HepG2 (cell line): ENCODE results near the gene VPS52. TPM values are rescaled to one million over a fixed set of nuclear protein-coding genes. Genes with fewer than 3 reads are reported as not detected.

Experiments used
- ATAC-seq: fragments of 200-7000 bp; cut with Tn5 transposase; 3 replicates; pipeline ENCODE4 v1.9.1; 2020; ENCODE audit warnings: mild to moderate bottlenecking, moderate library complexity
- BruUV-seq: library from RNA; stranded (reverse); fragments of 400-500 nt; replicated peaks from 2 replicates; lab custom pipeline; 2021; lab: Mats Ljungman, UMichigan
- CTCF ChIA-PET: fragments of 300-600 bp; formaldehyde crosslinking; extraction: SDS; loops from one replicate; lab custom pipeline; 2021; ENCODE audit warnings: low total read pairs, inconsistent platforms, low intra/inter-chr PET ratio; lab: Yijun Ruan, JAX
- POLR2A ChIA-PET: fragments of 350-600 bp; sonication (Branson Sonifier 250); formaldehyde crosslinking; loops from one replicate; lab custom pipeline; 2020; ENCODE audit warnings: antibody characterized with exemption, inconsistent platforms; lab: Yijun Ruan, JAX
- DNase-seq: peaks from one replicate; pipeline ENCODE4 v3.0.0-alpha.2; 2015; ENCODE audit warnings: low spot score
- FAIRE-seq: peaks from 3 replicates; lab custom pipeline; 2011; peaks lifted over from hg19 to GRCh38; lab: Jason Lieb, UNC
- H2AFZ ChIP-seq: one replicate; pipeline ENCODE4 v1.6.1; 2011; ENCODE audit warnings: low read length, inconsistent platforms
- H3K27ac ChIP-seq: fragments of 300-600 bp; 3 replicates; pipeline ENCODE4 v1.8.0; 2011; ENCODE audit warnings: mixed run types, mild to moderate bottlenecking, mixed read lengths, low read length, inconsistent platforms; ENCODE audit not compliant: insufficient read depth; ENCODE audit errors: extremely low read length
- H3K27me3 ChIP-seq, 2 experiments: fragments of 200-600 bp in 1 of 2; 2 replicates in 1 of 2; 3 replicates in 1 of 2; pipeline versions ENCODE4 v1.6.0 to v1.8.0; 2011; ENCODE audit warnings: low read length in 2 of 2, mild to moderate bottlenecking in 2 of 2, moderate library complexity in 2 of 2, inconsistent platforms in 1 of 2; ENCODE audit not compliant: insufficient read depth in 2 of 2, control insufficient read depth in 1 of 2
- H3K36me3 ChIP-seq, 2 experiments: fragments of 200-600 bp in 1 of 2; replicated peaks in 1 of 2; 2 replicates in 1 of 2; 3 replicates in 1 of 2; pipeline versions ENCODE4 v1.5.1 to v1.8.0; 2011; ENCODE audit warnings: low read length in 2 of 2, inconsistent platforms in 1 of 2; ENCODE audit not compliant: insufficient read depth in 2 of 2, control insufficient read depth in 1 of 2
- H3K4me1 ChIP-seq: 2 replicates; pipeline ENCODE4 v1.5.1; 2012; ENCODE audit warnings: low read length, inconsistent platforms; ENCODE audit not compliant: insufficient read depth
- H3K4me2 ChIP-seq: 2 replicates; pipeline ENCODE4 v1.6.0; 2011; ENCODE audit warnings: low read depth, low read length, inconsistent platforms
- H3K4me3 ChIP-seq, 3 experiments: fragments of 200-600 bp in 1 of 3; sonication (generic), shearing (Covaris generic) in 1 of 3; replicated peaks in 1 of 3; 2 replicates each; pipeline ENCODE4 v1.5.1; 2011 to 2016; ENCODE audit warnings: low read length in 3 of 3, inconsistent platforms in 2 of 3, low read depth in 2 of 3, mild to moderate bottlenecking in 2 of 3, control low read depth in 1 of 3, mixed read lengths in 1 of 3; ENCODE audit not compliant: insufficient read depth in 1 of 3
- H3K79me2 ChIP-seq: one replicate; pipeline ENCODE4 v1.6.1; 2011; ENCODE audit warnings: low read length, inconsistent platforms; ENCODE audit not compliant: insufficient read depth
- H3K9ac ChIP-seq: 2 replicates; pipeline ENCODE4 v1.6.0; 2011; ENCODE audit warnings: mild to moderate bottlenecking, low read depth, low read length, inconsistent platforms; ENCODE audit not compliant: insufficient read depth
- H3K9me3 ChIP-seq: 2 replicates; pipeline ENCODE4 v1.5.1; 2012; ENCODE audit warnings: mild to moderate bottlenecking, low read length
- H4K20me1 ChIP-seq: 2 replicates; pipeline ENCODE4 v1.6.0; 2011; ENCODE audit warnings: inconsistent platforms, mild to moderate bottlenecking, low read length, moderate library complexity; ENCODE audit not compliant: insufficient read depth
- DMAP1 ChIP-seq: IDR thresholded peaks from 2 replicates; pipeline ENCODE4 v1.6.1; 2016
- HNRNPL ChIP-seq: fragments of 200-400 bp; formaldehyde crosslinking; IDR thresholded peaks from 2 replicates; pipeline ENCODE4 v1.6.1; 2017; ENCODE audit warnings: mild to moderate bottlenecking, low read depth, low read length
- LCORL ChIP-seq, 2 experiments: fragments of 450-650 bp in 1 of 2; sonication (generic) in 1 of 2; formaldehyde crosslinking in 1 of 2; IDR thresholded peaks; 2 replicates each; pipeline versions ENCODE4 v1.5.0 to v1.6.1; 2017 to 2020; ENCODE audit warnings: antibody characterized with exemption in 1 of 2, missing genetic modification reagents in 1 of 2
- MBD4 ChIP-seq: IDR thresholded peaks from 2 replicates; pipeline ENCODE4 v1.6.1; 2012; ENCODE audit warnings: low read length, inconsistent platforms, borderline replicate concordance
- MEF2D ChIP-seq: sonication (generic); formaldehyde crosslinking; IDR thresholded peaks from 2 replicates; pipeline ENCODE4 v1.5.1; 2020; ENCODE audit warnings: mild to moderate bottlenecking, missing genetic modification reagents
- MLLT10 ChIP-seq: sonication (generic); formaldehyde crosslinking; IDR thresholded peaks from 2 replicates; pipeline ENCODE4 v1.4.0; 2020; ENCODE audit warnings: missing genetic modification reagents
- POLR2A ChIP-seq, 2 experiments: IDR thresholded peaks; 2 replicates each; pipeline ENCODE4 v1.6.1; 2011; ENCODE audit warnings: low read depth in 2 of 2, low read length in 2 of 2, mild to moderate bottlenecking in 1 of 2, moderate library complexity in 1 of 2; ENCODE audit not compliant: insufficient read depth in 1 of 2
- TEAD3 ChIP-seq: optimal IDR thresholded peaks from 2 replicates; pipeline ENCODE3; 2016; ENCODE audit warnings: borderline replicate concordance
- ZFY ChIP-seq: sonication (generic); formaldehyde crosslinking; IDR thresholded peaks from 2 replicates; pipeline ENCODE4 v1.4.0; 2020; ENCODE audit warnings: missing genetic modification reagents
- ZNF350 ChIP-seq: sonication (generic); formaldehyde crosslinking; IDR thresholded peaks from 2 replicates; pipeline ENCODE4 v1.4.0; 2020; ENCODE audit warnings: mild to moderate bottlenecking, low read depth, missing genetic modification reagents, borderline replicate concordance
- ZNF770 ChIP-seq: sonication (generic); formaldehyde crosslinking; IDR thresholded peaks from 2 replicates; pipeline ENCODE4 v1.5.0; 2020; ENCODE audit warnings: mild to moderate bottlenecking, missing genetic modification reagents
- ZNF780A ChIP-seq: sonication (generic); formaldehyde crosslinking; IDR thresholded peaks from 2 replicates; pipeline ENCODE4 v1.8.0; 2022; ENCODE audit warnings: mild to moderate bottlenecking, missing genetic modification reagents, moderate library complexity
- WGBS: methylation state at CpG from one replicate; pipeline ENCODE4 v1.1.6; 2017; ENCODE audit warnings: low lambda C conversion rate; 5-methylcytosine and 5-hydroxymethylcytosine counted together
- in situ Hi-C: cut with HindIII; loops from 2 replicates; pipeline ENCODE4 v1.10.0; 2017; ENCODE audit warnings: low pct_unique_long_range_greater_than_20kb; ENCODE audit not compliant: extremely low pct_ligation_motif_present
- intact Hi-C: fragments of 100-400 bp; cut with micrococcal nuclease; formaldehyde crosslinking; loops from one replicate; pipeline ENCODE4 v1.10.0; 2022; ENCODE audit not compliant: unreplicated experiment
- polyA plus RNA-seq, 8 experiments: library from polyadenylated mRNA; depleted of rRNA in 3 of 8; stranded (reverse) in 7 of 8; unstranded in 1 of 8; fragments of >200 nt; fragmentation: Illumina TruSeq in 4 of 8; extraction: Trizol in 4 of 8; gene quantifications; 2 replicates each; pipeline versions ENCODE4 v1.2.1 to v1.2.3, GENCODE V29; 2011 to 2016; ENCODE audit warnings: low read depth in 4 of 8, missing spikeins in 1 of 8, mixed read lengths in 1 of 8; ENCODE audit not compliant: insufficient read depth in 1 of 8
- total RNA-seq, 5 experiments: library from RNA; depleted of rRNA; stranded (reverse); fragments of >200 nt; fragmentation: Illumina TruSeq; extraction: Trizol; gene quantifications; 2 replicates each; pipeline ENCODE4 v1.2.3, GENCODE V29; 2016; ENCODE audit warnings: low read depth in 1 of 5
- TF ChIP-seq, protein P1 (sequence below): sonication (generic); formaldehyde crosslinking; IDR thresholded peaks from 2 replicates; pipeline ENCODE4 v1.4.0; 2020; ENCODE audit warnings: missing genetic modification reagents, borderline replicate concordance

VPS52 gene
- total and polyA plus RNA-seq, 2 of the 13 experiments (the other 11 are each of a cell fraction or from before 2014, with no cell fraction given): 48.9 to 85.5 TPM

DNA sequence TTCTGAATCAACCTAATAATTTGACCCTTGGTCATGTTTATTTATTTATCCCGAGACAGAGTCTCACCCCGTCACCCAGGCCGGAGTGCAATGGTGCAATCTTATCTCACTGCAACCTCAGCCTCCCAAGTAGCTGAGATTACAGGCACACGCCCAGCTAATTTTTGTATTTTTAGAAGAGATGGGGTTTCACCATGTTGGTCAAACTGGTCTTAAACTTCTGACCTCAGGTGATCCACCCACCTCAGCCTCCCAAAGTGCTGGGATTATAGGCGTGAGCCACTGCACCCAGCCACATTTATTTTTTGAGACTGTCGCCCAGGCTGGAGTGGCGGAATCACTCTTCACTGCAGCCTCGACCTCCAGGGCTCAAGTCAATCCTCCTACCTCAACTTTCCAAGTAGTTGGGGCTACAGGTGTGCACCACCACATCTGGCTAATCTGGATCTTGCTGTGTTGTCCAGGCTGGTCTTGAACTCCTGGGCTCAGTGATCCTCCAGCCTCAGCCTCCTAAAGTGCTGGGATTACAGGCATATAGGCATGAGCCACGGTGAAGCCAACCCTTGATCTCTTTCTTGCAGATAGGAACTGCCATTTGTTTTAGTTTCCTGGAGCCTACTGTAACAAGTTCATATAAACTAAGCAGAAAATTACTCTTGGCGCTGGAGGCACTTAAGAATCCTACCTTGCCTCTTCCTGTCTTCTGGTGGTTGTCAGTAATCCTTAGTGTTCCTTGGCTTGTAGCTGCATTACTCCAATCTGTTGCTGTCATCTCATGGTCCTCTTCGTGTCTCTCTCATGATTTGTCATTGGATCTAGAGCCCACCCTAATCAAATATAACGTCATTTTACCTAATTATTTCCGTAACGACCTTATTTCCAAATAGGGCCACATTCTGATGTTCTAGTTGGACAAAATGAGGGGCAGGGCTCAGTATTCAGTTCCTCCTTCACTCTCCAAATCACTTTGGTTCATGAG is 2.5 kb upstream of the VPS52 start:
- ATAC-seq (no peak), DNase-seq (no peak), FAIRE-seq (peak; percentile 23)
- 67% methylated on average over 14 of the region's 14 CpGs for WGBS
- POLR2A ChIA-PET: interaction anchor here (0.6 to 1.3 kb wide), 2 partner anchors 25 to 44 kb away, joined by 3 read pairs; no protein-coding TSS in a partner anchor
- no peaks in the 10 kb centered on the region; a peak in 1 of 5 replicates for H3K27me3 ChIP-seq
- H3K9ac ChIP-seq: peak overlapping the region; percentile 95
- peaks cover 46% of the 10 kb centered on the region for H3K79me2 ChIP-seq
- no peak overlapping the region for H2AFZ ChIP-seq
- H3K4me3 ChIP-seq: peak overlapping the region; percentile 75 to 89 (median 80)
- H3K36me3 ChIP-seq: peaks cover 19 to 46% of the 10 kb centered on the region in 2 experiments
- peak overlapping the region; percentile 89 for H3K4me2 ChIP-seq
- in situ Hi-C loops (no loop called here), intact Hi-C loops (loop anchor here (5.0 kb wide), 1 partner anchor 38 kb away; the partner anchor contains the start of gene TAPBP)
- CTCF ChIA-PET: no interaction called here
- H3K4me1 ChIP-seq: peaks cover 48% of the 10 kb centered on the region
- peak overlapping the region; percentile 95 for H3K27ac ChIP-seq
- H4K20me1 ChIP-seq: peaks cover 33% of the 10 kb centered on the region
- no peaks in the 10 kb centered on the region for H3K9me3 ChIP-seq
- no TSS peak for BruUV-seq
- 0 out of 2 replicates have a peak, but pooled peaks have one; percentile 30 for TF ChIP-seq DMAP1 (CRISPR knock-in tag)
- no peak for TF ChIP-seq MLLT10 (CRISPR knock-in tag)
- TF ChIP-seq, protein P1, sequence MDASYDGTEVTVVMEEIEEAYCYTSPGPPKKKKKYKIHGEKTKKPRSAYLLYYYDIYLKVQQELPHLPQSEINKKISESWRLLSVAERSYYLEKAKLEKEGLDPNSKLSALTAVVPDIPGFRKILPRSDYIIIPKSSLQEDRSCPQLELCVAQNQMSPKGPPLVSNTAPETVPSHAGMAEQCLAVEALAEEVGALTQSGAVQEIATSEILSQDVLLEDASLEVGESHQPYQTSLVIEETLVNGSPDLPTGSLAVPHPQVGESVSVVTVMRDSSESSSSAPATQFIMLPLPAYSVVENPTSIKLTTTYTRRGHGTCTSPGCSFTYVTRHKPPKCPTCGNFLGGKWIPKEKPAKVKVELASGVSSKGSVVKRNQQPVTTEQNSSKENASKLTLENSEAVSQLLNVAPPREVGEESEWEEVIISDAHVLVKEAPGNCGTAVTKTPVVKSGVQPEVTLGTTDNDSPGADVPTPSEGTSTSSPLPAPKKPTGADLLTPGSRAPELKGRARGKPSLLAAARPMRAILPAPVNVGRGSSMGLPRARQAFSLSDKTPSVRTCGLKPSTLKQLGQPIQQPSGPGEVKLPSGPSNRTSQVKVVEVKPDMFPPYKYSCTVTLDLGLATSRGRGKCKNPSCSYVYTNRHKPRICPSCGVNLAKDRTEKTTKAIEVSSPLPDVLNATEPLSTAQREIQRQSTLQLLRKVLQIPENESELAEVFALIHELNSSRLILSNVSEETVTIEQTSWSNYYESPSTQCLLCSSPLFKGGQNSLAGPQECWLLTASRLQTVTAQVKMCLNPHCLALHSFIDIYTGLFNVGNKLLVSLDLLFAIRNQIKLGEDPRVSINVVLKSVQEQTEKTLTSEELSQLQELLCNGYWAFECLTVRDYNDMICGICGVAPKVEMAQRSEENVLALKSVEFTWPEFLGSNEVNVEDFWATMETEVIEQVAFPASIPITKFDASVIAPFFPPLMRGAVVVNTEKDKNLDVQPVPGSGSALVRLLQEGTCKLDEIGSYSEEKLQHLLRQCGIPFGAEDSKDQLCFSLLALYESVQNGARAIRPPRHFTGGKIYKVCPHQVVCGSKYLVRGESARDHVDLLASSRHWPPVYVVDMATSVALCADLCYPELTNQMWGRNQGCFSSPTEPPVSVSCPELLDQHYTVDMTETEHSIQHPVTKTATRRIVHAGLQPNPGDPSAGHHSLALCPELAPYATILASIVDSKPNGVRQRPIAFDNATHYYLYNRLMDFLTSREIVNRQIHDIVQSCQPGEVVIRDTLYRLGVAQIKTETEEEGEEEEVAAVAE (CRISPR knock-in tag): peak; percentile 38; the same call in 1 of the 2 replicates
- TF ChIP-seq LCORL (IDR thresholded peaks at IDR 0.05): no peak
- TF ChIP-seq LCORL (CRISPR knock-in tag; IDR thresholded peaks at IDR 0.05): 0 out of 2 replicates have a peak, but pooled peaks have one; percentile 31
- no peak for TF ChIP-seq ZNF350
- TF ChIP-seq POLR2A (IDR thresholded peaks at IDR 0.05; ENCODE audit: insufficient read depth in 1 of 2, low read depth in 2 of 2, low read length in 2 of 2): peak; percentile 36 to 48; a peak in 3 of 4 replicates
- TF ChIP-seq ZNF780A: 0 out of 2 replicates have a peak, but pooled peaks have one; percentile 35
- TF ChIP-seq ZNF770 (CRISPR knock-in tag): peak; percentile 46; the same call in 1 of the 2 replicates
- TF ChIP-seq TEAD3 (CRISPR knock-in tag): peak; percentile 5
- no peak for TF ChIP-seq HNRNPL
- peak; percentile 13; the same call in 1 of the 2 replicates for TF ChIP-seq MEF2D (CRISPR knock-in tag)
- TF ChIP-seq MBD4: 0 out of 2 replicates have a peak, but pooled peaks have one; percentile 26
- TF ChIP-seq ZFY (CRISPR knock-in tag): peak; percentile 28; the same call in 1 of the 2 replicates
